C4-2B (cell line): ENCODE measurements around the gene GLI3.

ENCODE experiments used
- CTCF ChIP-seq: fragments of 450-650 bp; conservative IDR thresholded peaks from 2 replicates; pipeline ENCODE4 v1.5.1; 2017; ENCODE audit warnings: mild to moderate bottlenecking
- ZFX ChIP-seq: fragments of 450-650 bp; IDR thresholded peaks from 2 replicates; pipeline ENCODE4 v1.6.1; 2017

- no peak for TF ChIP-seq CTCF
- TF ChIP-seq ZFX, result no peak
Observed at GRCh38 chr7:41916450-41916927, 320.5 kb downstream of the GLI3 start.
